CD14-positive monocyte (primary cell): Measurements from ENCODE around the gene PHYHD1. TPM values are rescaled to one million over a fixed set of nuclear protein-coding genes. Genes with fewer than 3 reads are reported as not detected.

Source experiments
- DNase-seq, 3 donors: peaks; one replicate each; pipeline ENCODE4 v3.0.0-alpha.2; 2011 to 2022
- H2AFZ ChIP-seq: 2 replicates; pipeline ENCODE4 v1.6.0; 2012; ENCODE audit warnings: mild to moderate bottlenecking, low read depth, low read length, inconsistent platforms; ENCODE audit not compliant: insufficient read depth, poor library complexity, severe bottlenecking
- H3K27ac ChIP-seq, 2 donors: 1 replicate in 1 of 2; 2 replicates in 1 of 2; pipeline ENCODE4 v1.5.1; 2012 to 2013; ENCODE audit warnings: low read length in 2 of 2, control low read depth in 1 of 2, inconsistent platforms in 1 of 2, low read depth in 1 of 2, mild to moderate bottlenecking in 1 of 2
- H3K27me3 ChIP-seq, 2 donors: one replicate each; pipeline versions ENCODE4 v1.6.0 to v1.6.1; 2011 to 2013; ENCODE audit warnings: low read length in 2 of 2; ENCODE audit not compliant: control insufficient read depth in 2 of 2, insufficient read depth in 2 of 2
- H3K36me3 ChIP-seq, 2 donors: replicated peaks in 1 of 2; 1 replicate in 1 of 2; 2 replicates in 1 of 2; pipeline versions ENCODE4 v1.5.1 to v1.6.1; 2012 to 2013; ENCODE audit warnings: low read length in 2 of 2, control low read depth in 1 of 2, inconsistent platforms in 1 of 2, mild to moderate bottlenecking in 1 of 2; ENCODE audit not compliant: insufficient read depth in 2 of 2, control insufficient read depth in 1 of 2
- H3K4me1 ChIP-seq, 2 donors: 1 replicate in 1 of 2; 2 replicates in 1 of 2; pipeline versions ENCODE4 v1.5.1 to v1.6.1; 2012 to 2013; ENCODE audit warnings: low read length in 2 of 2, control low read depth in 1 of 2, inconsistent platforms in 1 of 2, mild to moderate bottlenecking in 1 of 2, moderate library complexity in 1 of 2; ENCODE audit not compliant: insufficient read depth in 2 of 2, control insufficient read depth in 1 of 2
- H3K4me2 ChIP-seq: replicated peaks from 2 replicates; pipeline ENCODE3; 2012; ENCODE audit warnings: low read length, moderate library complexity, mild to moderate bottlenecking; ENCODE audit not compliant: poor library complexity, severe bottlenecking; ENCODE audit errors: extremely low read depth
- H3K4me3 ChIP-seq, 3 experiments: fragments of 200-600 bp in 1 of 3; sonication (generic) in 1 of 3; replicated peaks in 1 of 3; 1 replicate in 2 of 3; 2 replicates in 1 of 3; pipeline ENCODE4 v1.5.1; 2011 to 2013; ENCODE audit warnings: low read length in 3 of 3, mild to moderate bottlenecking in 3 of 3, control low read depth in 2 of 3, low read depth in 2 of 3, inconsistent platforms in 1 of 3, moderate library complexity in 1 of 3
- H3K79me2 ChIP-seq: 2 replicates; pipeline ENCODE4 v1.6.0; 2012; ENCODE audit warnings: mild to moderate bottlenecking, control low read depth, inconsistent platforms, low read length, moderate library complexity; ENCODE audit not compliant: insufficient read depth
- H3K9ac ChIP-seq: 2 replicates; pipeline ENCODE4 v1.6.0; 2017; ENCODE audit warnings: low read length, mild to moderate bottlenecking; ENCODE audit not compliant: insufficient read depth, poor library complexity, severe bottlenecking
- H3K9me3 ChIP-seq, 2 donors: replicated peaks in 1 of 2; 1 replicate in 1 of 2; 2 replicates in 1 of 2; pipeline versions ENCODE4 v1.5.1 to v1.6.1; 2012 to 2013; ENCODE audit warnings: low read length in 2 of 2, control low read depth in 1 of 2; ENCODE audit not compliant: control insufficient read depth in 1 of 2, insufficient read depth in 1 of 2
- H4K20me1 ChIP-seq: 2 replicates; pipeline ENCODE4 v1.6.0; 2012; ENCODE audit warnings: mild to moderate bottlenecking, low read length, control low read depth, moderate library complexity; ENCODE audit not compliant: insufficient read depth
- H3K27ac Mint-ChIP-seq, 7 donors: one replicate each; pipeline ENCODE4 v1.8.0; 2020; ENCODE audit warnings: mild to moderate bottlenecking in 7 of 7, mixed read lengths in 7 of 7, moderate library complexity in 6 of 7, inconsistent platforms in 2 of 7
- H3K27me3 Mint-ChIP-seq, 3 donors: one replicate each; pipeline ENCODE4 v1.8.0; 2021 to 2022; ENCODE audit warnings: low read depth in 3 of 3, mild to moderate bottlenecking in 3 of 3, mixed read lengths in 3 of 3, moderate library complexity in 3 of 3, inconsistent platforms in 1 of 3
- H3K36me3 Mint-ChIP-seq, 2 donors: one replicate each; pipeline ENCODE4 v1.8.0; 2020; ENCODE audit warnings: mixed read lengths in 2 of 2, inconsistent platforms in 1 of 2, mild to moderate bottlenecking in 1 of 2
- H3K4me1 Mint-ChIP-seq: one replicate; pipeline ENCODE4 v1.8.0; 2020; ENCODE audit warnings: mild to moderate bottlenecking, mixed read lengths
- H3K4me3 Mint-ChIP-seq, 2 donors: one replicate each; pipeline ENCODE4 v1.8.0; 2020; ENCODE audit warnings: mild to moderate bottlenecking in 2 of 2, mixed read lengths in 2 of 2, moderate library complexity in 1 of 2
- H3K9me3 Mint-ChIP-seq, 7 donors: one replicate each; pipeline ENCODE4 v1.8.0; 2020 to 2022; ENCODE audit warnings: mixed read lengths in 7 of 7, mild to moderate bottlenecking in 6 of 7, moderate library complexity in 6 of 7, inconsistent platforms in 2 of 7
- CTCF ChIP-seq: fragments of 200-600 bp; IDR thresholded peaks from one replicate; pipeline ENCODE4 v1.8.0; 2022; ENCODE audit warnings: antibody characterized with exemption, mild to moderate bottlenecking
- WGBS: methylation state at CpG from one replicate; pipeline ENCODE4 v1.1.5; 2013; ENCODE audit warnings: missing lambda C conversion rate; ENCODE audit not compliant: insufficient coverage; 5-methylcytosine and 5-hydroxymethylcytosine counted together
- intact Hi-C, 2 donors: fragments of 100-400 bp; cut with micrococcal nuclease; formaldehyde crosslinking; loops; one replicate each; pipeline versions ENCODE4 v1.15.0 to v1.15.1; 2023
- polyA plus RNA-seq, 3 donors: library from polyadenylated mRNA; depleted of rRNA in 1 of 3; unstranded in 2 of 3; stranded (reverse) in 1 of 3; fragments of 300-500 nt in 2 of 3; fragments of >200 nt in 1 of 3; fragmentation: Illumina TruSeq in 2 of 3; gene quantifications; 1 replicate in 2 of 3; 2 replicates in 1 of 3; pipeline ENCODE4 v1.2.3, GENCODE V29; 2012 to 2021

Gene PHYHD1
- polyA plus RNA-seq, 3 donors = 0.29 TPM; not detected in 2

- WGBS = 0% methylated on average over 5 of the region's 8 CpGs
- H3K9me3 Mint-ChIP-seq = no peaks in the 10 kb centered on the region
- H3K27ac Mint-ChIP-seq = peak overlapping the region in 6 of 7 donors; percentile 10 to 81 (median 73)
Measured at GRCh38 chr9:128899566-128900322, 21.0 kb upstream of the PHYHD1 start.

GRCh38 chr9:128901379-128901778 lies 19.4 kb upstream of the PHYHD1 start:
- intact Hi-C loops = no loop called here
- Histone ChIP-seq H3K4me3 (no peak overlapping the region), H3K79me2 (peaks cover 6% of the 10 kb centered on the region), H3K4me1 (peaks cover 28 to 32% of the 10 kb centered on the region in 2 donors), H3K27me3 (no peaks in the 10 kb centered on the region), H4K20me1 (peaks cover 16% of the 10 kb centered on the region), H3K9me3 (no peaks in the 10 kb centered on the region), H2AFZ (no peak overlapping the region), H3K9ac (no peak overlapping the region), H3K36me3 (peaks cover 2 to 14% of the 10 kb centered on the region in 2 donors), H3K4me2 (no peak overlapping the region), H3K27ac (no peak overlapping the region)
- H3K9me3 Mint-ChIP-seq = no peaks in the 10 kb centered on the region
- no peak for DNase-seq
- H3K27me3 Mint-ChIP-seq = peaks cover 0 to 2% (median 0%) of the 10 kb centered on the region in 3 donors
- TF ChIP-seq CTCF = no peak
- H3K4me3 Mint-ChIP-seq = no peak overlapping the region
- no peak overlapping the region for H3K27ac Mint-ChIP-seq
- 83% methylated on average over 2 of the region's 7 CpGs for WGBS
- H3K4me1 Mint-ChIP-seq = peaks cover 33% of the 10 kb centered on the region
- H3K36me3 Mint-ChIP-seq = peaks cover 8 to 24% of the 10 kb centered on the region in 2 donors

More at GRCh38 chr9:128899566-128900322, 21.0 kb upstream of the PHYHD1 start:
- H4K20me1 ChIP-seq = peaks cover 20% of the 10 kb centered on the region
- H3K27me3 ChIP-seq = no peaks in the 10 kb centered on the region
- no peak for TF ChIP-seq CTCF
- intact Hi-C loops = no loop called here
- H3K4me3 ChIP-seq = no peak overlapping the region
- Mint-ChIP-seq H3K4me3 (peak overlapping the region in 1 of 2 donors; percentile 51), H3K36me3 (peaks cover 15 to 34% of the 10 kb centered on the region in 2 donors), H3K4me1 (peaks cover 33% of the 10 kb centered on the region), H3K27me3 (no peaks in the 10 kb centered on the region)
- no peak overlapping the region for H3K9ac ChIP-seq
- peaks cover 28 to 32% of the 10 kb centered on the region in 2 donors for H3K4me1 ChIP-seq
- DNase-seq = no peak
- peak overlapping the region; percentile 32 to 36 for H3K27ac ChIP-seq
- H3K9me3 ChIP-seq = no peaks in the 10 kb centered on the region
- H3K4me2 ChIP-seq = no peak overlapping the region
- peaks cover 2 to 31% of the 10 kb centered on the region in 2 donors for H3K36me3 ChIP-seq
- H2AFZ ChIP-seq = no peak overlapping the region
- H3K79me2 ChIP-seq = peaks cover 6% of the 10 kb centered on the region
